Measurements from ENCODE around the gene GLTPD2. TPM values are rescaled to one million over a fixed set of nuclear protein-coding genes. Genes with fewer than 3 reads are reported as not detected.

GLTPD2 gene
- total RNA-seq, 3 donors from 2014 or later = not detected

DNA sequence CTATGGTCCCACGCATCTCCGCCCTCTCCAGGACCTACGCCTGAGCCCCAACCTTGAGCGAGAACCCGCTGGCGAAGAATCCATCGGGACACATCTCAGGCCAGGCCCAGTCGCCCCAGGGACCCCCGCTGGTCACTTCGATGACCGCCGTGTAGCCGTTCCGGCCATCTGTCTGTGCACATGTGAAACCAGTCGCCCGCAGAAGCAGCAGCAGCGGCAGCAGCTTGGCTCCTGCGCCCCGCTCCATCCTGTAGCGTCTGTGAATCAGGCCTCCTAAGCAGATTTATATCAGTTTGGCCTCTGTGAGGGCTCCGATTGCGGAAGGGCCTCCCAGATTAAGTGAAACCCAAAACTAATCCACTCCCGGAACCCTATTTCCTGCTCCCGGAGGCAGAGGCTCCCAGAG lies 2.7 kb upstream of the GLTPD2 start, which contains the start of gene VMO1:
Gene VMO1 (minus strand): TSS at position 259 of the 406 bp plus-strand sequence. CDS start 12 bp downstream, at position 247.
- Mint-ChIP-seq H3K4me3 (peak within 1 kb of the TSS; percentile 54), H3K36me3 (ENCODE audit: insufficient read depth) (no peaks in the 10 kb centered on the region), H3K9me3 (no peaks in the 10 kb centered on the region), H3K27me3 (ENCODE audit: low read depth) (peaks cover 59% of the 10 kb centered on the region), H3K4me1 (ENCODE audit: low read depth) (peaks cover 22% of the 10 kb centered on the region)
- ATAC-seq = no peak
- DNase-seq = no peak

DNA sequence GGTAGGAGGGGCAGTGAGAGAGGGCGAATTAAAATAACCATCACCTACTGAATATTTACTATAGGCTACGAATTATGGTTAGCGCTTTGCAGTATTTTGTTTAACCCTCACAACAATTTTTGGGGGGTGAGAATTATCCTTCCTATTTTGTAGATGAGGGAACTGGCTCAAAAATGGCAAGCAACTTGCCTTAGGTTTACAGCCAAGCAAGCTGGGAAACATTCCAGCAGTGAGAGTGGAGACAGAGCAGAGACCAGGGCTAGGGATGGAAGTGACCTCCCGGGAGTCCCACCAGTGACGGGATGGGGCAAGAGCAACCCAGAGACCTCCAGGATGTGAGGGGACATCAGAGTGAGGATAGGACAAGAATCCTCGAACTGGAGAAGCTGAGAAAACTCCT lies 2.2 kb upstream of the GLTPD2 start:
- H3K4me1 Mint-ChIP-seq (ENCODE audit: low read depth) = peaks cover 24% of the 10 kb centered on the region
- no peaks in the 10 kb centered on the region for H3K9me3 Mint-ChIP-seq
- no peak for DNase-seq
- peaks cover 57% of the 10 kb centered on the region for H3K27me3 Mint-ChIP-seq (ENCODE audit: low read depth)
- no peaks in the 10 kb centered on the region for H3K36me3 Mint-ChIP-seq (ENCODE audit: insufficient read depth)
- H3K4me3 Mint-ChIP-seq = peak overlapping the region; percentile 54
- no peak for ATAC-seq

DNA sequence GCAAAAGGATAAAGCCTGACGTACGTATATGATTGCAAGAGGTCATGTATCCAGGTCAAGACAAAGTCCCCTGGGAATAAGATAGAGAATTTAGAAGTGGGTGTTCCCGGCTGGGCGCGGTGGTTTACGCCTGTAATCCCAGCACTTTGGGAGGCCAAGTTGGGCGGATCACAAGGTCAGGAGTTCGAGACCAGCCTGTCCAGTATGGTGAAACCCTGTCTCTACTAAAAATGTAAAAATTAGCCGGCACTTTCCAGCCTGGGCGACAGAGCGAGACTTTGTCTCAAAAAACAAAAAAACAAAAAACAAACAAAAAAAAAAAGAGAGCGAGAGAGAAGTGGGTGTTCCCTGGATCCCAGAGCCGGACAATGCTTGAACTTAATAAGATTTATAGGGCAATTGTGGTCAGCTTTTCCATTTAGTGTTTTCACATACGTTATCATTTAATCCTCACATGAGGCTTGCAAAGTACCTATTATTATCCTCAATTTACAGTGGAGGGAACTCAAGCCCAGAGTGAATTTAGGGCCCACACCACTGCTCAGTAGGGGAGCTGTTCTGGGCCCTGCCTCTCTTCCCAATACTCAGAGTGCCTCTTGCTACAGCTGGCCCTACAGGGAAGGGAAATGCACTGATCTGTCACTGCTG lies 481 bp upstream of the GLTPD2 start:
- Mint-ChIP-seq H3K4me3 (peak overlapping the region; percentile 14), H3K27me3 (ENCODE audit: low read depth) (peaks cover 45% of the 10 kb centered on the region), H3K9me3 (no peaks in the 10 kb centered on the region), H3K36me3 (ENCODE audit: insufficient read depth) (no peaks in the 10 kb centered on the region), H3K4me1 (ENCODE audit: low read depth) (peaks cover 24% of the 10 kb centered on the region)
- ATAC-seq = no peak
- no peak for DNase-seq

DNA sequence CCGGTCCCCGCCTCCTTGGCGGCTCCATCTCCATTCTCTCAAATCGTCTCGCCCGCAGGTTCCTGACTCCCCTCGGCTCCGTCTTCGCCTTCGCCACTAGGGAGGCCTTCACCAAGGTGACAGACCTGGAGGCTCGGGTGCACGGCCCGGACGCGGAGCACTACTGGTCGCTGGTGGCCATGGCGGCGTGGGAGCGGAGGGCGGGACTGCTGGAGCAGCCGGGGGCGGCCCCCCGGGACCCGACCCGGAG lies 862 bp downstream of the GLTPD2 start:
- ATAC-seq (no peak), DNase-seq (no peak)
- Mint-ChIP-seq H3K9me3 (no peaks in the 10 kb centered on the region), H3K27me3 (ENCODE audit: low read depth) (peaks cover 34% of the 10 kb centered on the region), H3K36me3 (ENCODE audit: insufficient read depth) (no peaks in the 10 kb centered on the region), H3K4me3 (peak overlapping the region; percentile 75), H3K4me1 (ENCODE audit: low read depth) (peaks cover 23% of the 10 kb centered on the region)

DNA sequence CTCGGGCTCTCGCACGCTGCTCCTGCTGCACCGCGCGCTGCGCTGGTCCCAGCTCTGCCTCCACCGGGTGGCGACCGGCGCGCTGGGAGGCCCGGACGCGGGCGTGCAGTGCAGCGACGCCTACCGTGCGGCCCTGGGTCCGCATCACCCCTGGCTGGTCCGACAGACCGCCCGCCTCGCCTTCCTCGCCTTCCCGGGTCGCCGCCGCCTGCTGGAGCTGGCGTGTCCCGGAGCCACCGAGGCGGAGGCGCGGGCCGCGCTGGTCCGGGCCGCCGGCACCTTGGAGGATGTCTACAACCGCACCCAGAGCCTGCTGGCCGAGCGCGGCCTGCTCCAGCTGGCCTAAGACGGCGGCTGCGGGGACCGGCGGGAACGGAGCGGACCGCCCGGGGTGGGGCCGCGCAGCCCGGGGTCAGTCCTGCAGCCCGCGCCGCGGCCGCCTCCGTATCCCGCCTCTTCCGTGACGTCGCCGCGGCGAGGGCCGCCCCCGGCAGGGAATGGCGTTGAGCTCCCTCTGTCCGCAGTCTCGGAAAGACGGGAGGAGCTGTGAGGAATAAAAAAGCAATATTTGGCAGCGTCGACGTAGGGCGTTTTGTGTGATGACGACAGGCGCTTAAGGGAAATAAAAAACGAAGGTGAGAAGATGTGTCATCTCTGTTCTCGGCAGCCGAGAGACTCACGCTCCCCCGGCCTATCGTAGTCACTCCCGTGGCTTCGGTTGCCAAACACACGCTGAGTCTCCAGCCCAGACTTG lies 1.4 kb downstream of the GLTPD2 start:
- Mint-ChIP-seq H3K9me3 (no peaks in the 10 kb centered on the region), H3K36me3 (ENCODE audit: insufficient read depth) (no peaks in the 10 kb centered on the region), H3K4me3 (peak overlapping the region; percentile 88), H3K27me3 (ENCODE audit: low read depth) (peaks cover 30% of the 10 kb centered on the region), H3K4me1 (ENCODE audit: low read depth) (peaks cover 23% of the 10 kb centered on the region)
- ATAC-seq (peak; percentile 88 to 91), DNase-seq (peak; percentile 70)

DNA sequence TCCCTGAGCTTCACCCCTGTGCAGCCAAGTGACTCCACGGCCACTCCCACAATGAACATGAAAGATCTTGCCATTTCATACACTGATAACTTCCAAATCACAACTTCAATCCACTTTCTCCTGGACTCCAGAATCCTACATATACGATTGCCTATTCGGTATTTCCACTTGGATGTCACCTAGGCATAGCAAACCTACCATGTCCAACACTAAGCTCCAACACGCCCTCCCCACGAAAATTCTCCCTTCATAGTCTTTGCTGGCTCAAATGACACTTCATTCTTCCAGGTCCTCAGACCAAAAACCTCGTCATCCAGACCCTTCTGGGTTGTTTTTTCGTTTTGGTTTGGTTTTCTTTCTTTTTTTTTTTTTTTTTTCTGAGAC lies 1.9 kb downstream of the GLTPD2 start:
- peaks cover 25% of the 10 kb centered on the region for H3K27me3 Mint-ChIP-seq (ENCODE audit: low read depth)
- H3K4me3 Mint-ChIP-seq = peak overlapping the region; percentile 88
- ATAC-seq (no peak), DNase-seq (no peak)
- peaks cover 19% of the 10 kb centered on the region for H3K4me1 Mint-ChIP-seq (ENCODE audit: low read depth)
- H3K36me3 Mint-ChIP-seq (ENCODE audit: insufficient read depth) = no peaks in the 10 kb centered on the region
- H3K9me3 Mint-ChIP-seq = no peaks in the 10 kb centered on the region

DNA sequence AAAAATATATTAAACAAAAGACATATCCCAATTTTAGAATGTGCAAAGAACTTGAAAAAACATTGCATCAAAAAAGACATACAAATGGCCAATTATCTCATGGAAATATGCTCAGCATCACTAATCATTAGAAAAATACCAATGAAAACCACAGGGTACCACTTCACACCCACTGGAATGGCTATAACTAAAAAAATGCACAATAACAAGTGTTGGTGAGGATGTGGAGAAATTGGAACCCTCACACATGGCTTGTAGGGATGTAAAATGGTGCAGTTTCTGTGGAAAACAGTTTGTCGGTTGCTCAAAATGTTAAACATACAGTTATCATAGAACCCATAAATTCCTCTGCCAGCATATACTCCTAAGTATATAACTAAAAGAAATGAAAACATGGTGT lies 6.4 kb downstream of the GLTPD2 start:
- H3K36me3 Mint-ChIP-seq (ENCODE audit: insufficient read depth) = peaks cover 13% of the 10 kb centered on the region
- H3K27me3 Mint-ChIP-seq (ENCODE audit: low read depth) = peaks cover 2% of the 10 kb centered on the region
- H3K9me3 Mint-ChIP-seq = no peaks in the 10 kb centered on the region
- H3K4me3 Mint-ChIP-seq = no peak overlapping the region
- no peak for DNase-seq
- ATAC-seq = no peak
- peaks cover 19% of the 10 kb centered on the region for H3K4me1 Mint-ChIP-seq (ENCODE audit: low read depth)

DNA sequence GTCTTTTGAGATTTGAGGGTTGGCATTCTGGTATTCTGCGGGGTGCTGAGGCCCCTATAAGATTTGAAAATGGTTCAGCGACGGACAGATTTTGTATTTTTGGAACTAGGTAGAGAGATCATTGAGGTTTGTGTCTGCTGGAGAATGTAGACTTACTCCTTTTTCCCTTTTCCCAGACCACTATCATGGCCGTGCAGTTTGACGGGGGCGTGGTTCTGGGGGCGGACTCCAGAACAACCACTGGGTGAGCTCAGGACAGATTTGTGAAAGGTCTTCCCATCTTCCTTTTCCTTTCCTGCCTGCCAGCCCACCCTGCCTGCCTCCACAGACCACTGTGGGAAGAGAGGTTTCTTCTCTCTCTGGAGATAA lies 7.8 kb downstream of the GLTPD2 start:
- H3K27me3 Mint-ChIP-seq (ENCODE audit: low read depth) = peaks cover 2% of the 10 kb centered on the region
- ATAC-seq (peak; percentile 40 to 44), DNase-seq (no peak)
- H3K4me3 Mint-ChIP-seq = peak overlapping the region; percentile 100
- H3K4me1 Mint-ChIP-seq (ENCODE audit: low read depth) = peaks cover 9% of the 10 kb centered on the region
- peaks cover 13% of the 10 kb centered on the region for H3K36me3 Mint-ChIP-seq (ENCODE audit: insufficient read depth)
- no peaks in the 10 kb centered on the region for H3K9me3 Mint-ChIP-seq

DNA sequence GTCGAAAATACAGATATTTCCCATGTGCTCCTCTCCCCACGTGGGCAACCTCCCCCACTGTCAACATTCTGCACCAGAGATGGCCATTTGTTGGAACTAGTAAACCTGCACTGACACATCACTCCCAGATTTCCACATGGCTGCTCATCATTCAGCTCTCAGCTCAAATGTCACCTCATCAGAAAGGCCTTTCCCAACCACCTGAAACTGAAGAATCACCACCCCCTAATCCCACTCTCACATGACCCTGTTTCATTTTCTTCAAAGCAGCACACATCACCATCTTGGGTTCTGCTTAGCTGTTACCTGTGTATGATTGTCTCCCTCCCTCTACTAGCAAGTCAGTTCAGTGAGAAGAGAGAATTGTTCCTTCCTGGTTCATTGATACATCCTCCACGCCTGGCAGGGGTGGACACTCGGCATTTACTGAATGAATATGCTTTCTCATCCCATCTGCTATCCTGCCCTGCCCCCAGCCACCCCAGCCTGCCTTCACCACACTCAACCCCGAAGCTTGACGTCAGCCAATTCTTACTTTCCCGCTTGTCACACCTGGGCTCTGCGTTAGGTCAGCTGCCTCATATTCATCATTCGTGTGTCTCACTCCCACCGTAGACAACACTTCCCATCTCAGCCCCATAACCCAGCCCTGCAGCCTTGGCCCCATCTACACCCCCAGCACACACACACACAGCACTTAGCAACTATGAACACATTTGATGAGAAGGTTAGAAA lies 11.9 kb downstream of the GLTPD2 start:
- no peak for ATAC-seq
- no peaks in the 10 kb centered on the region for H3K27me3 Mint-ChIP-seq (ENCODE audit: low read depth)
- peaks cover 13% of the 10 kb centered on the region for H3K36me3 Mint-ChIP-seq (ENCODE audit: insufficient read depth)
- H3K9me3 Mint-ChIP-seq = no peaks in the 10 kb centered on the region
- peaks cover 9% of the 10 kb centered on the region for H3K4me1 Mint-ChIP-seq (ENCODE audit: low read depth)
- no peak overlapping the region for H3K4me3 Mint-ChIP-seq
- DNase-seq = no peak

DNA sequence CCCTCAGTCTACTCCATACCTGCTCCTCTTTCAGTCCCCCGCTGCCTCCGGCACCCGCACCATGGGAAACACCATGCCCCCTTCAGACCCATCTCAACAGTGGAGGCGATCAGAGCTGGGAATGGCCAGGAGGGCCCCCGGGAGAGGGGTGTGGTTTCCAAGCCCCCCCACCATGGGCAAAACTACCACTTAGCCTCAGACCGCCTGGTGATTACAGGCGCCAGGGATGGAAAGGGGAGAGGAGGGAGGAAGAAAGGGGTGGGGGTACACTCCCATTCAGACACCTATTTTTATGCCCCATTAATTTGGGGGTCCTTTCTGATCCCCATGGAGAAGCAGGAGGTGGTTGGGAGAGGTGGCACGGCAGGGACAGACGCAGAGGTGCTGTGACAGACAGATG lies 13.5 kb downstream of the GLTPD2 start, which contains the start of gene C17orf114:
Gene C17orf114 (minus strand): TSS at position 101 of the 400 bp plus-strand sequence.
- DNase-seq (no peak), ATAC-seq (no peak)
- Mint-ChIP-seq H3K9me3 (no peaks in the 10 kb centered on the region), H3K4me3 (no peak within 1 kb of the TSS), H3K36me3 (ENCODE audit: insufficient read depth) (peaks cover 10% of the 10 kb centered on the region), H3K27me3 (ENCODE audit: low read depth) (no peaks in the 10 kb centered on the region), H3K4me1 (ENCODE audit: low read depth) (peaks cover 5% of the 10 kb centered on the region)

DNA sequence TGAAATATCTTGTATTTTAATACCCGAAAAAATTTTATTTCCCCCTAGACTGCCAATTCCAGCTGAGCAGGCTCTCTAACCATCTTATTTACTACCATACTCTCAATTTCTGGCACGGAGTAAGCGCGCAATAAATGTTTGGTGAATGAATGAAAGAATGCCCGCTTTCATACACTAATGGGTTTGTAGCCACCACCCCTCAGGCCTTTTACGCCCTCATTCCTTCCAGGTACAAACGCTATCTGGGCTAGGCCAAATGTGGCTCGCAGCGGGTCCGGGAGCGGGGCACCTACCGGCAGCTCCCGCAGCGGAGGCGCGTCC lies 17.7 kb downstream of the GLTPD2 start:
- H3K36me3 Mint-ChIP-seq (ENCODE audit: insufficient read depth) = peaks cover 3% of the 10 kb centered on the region
- H3K4me1 Mint-ChIP-seq (ENCODE audit: low read depth) = peaks cover 12% of the 10 kb centered on the region
- no peaks in the 10 kb centered on the region for H3K27me3 Mint-ChIP-seq (ENCODE audit: low read depth)
- H3K4me3 Mint-ChIP-seq = peak overlapping the region; percentile 67
- DNase-seq (no peak), ATAC-seq (no peak)
- H3K9me3 Mint-ChIP-seq = no peaks in the 10 kb centered on the region

DNA sequence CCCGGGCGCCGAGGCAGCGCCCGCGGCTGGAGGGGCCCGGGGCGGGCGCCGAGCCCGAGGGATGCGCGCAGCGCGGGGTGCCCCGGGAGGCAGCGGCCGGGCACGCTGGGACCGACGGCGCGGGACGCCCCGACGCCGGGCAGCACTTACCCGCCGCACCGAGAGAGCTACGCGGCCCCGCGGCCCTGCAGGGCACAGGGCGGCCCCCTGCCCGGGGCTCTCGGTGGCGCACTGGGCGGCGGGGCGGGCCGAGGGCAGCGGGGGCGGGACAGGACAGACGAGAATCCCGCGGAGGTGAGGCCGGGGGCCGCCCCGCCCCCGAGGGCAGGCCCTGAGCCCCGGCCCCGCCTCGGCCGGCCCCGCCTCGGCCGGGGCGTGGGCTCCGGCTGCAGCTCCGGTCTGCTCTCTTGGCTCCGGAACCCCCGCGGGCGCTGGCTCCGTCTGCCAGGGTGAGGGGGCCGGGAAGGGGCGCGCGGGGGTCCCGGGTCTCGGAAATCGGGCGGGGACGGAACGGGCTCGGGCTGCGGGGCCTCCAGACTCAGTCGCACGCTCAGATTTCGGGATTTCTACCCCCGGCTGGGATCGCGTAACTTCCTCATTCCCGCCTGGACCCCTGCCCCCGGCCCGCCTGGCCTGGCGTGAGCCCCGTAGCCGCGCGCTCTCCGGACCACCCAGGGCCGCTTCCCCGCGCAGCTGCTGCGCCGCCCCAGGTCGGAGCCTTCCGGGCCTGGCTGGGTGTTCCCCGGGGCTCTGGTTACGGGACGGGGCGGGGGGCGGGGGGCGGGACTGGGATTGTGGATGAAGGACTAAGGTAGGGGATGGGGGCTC lies 18.2 kb downstream of the GLTPD2 start, which contains the start of gene PLD2:
Gene PLD2 (plus strand): TSS at position 376 of the 828 bp plus-strand sequence. CDS start 621 bp downstream, outside the sequence.
- peak within 1 kb of the TSS; percentile 78 for H3K4me3 Mint-ChIP-seq
- ATAC-seq = peak; percentile 97 to 98
- peaks cover 12% of the 10 kb centered on the region for H3K4me1 Mint-ChIP-seq (ENCODE audit: low read depth)
- peak; percentile 80 for DNase-seq
- H3K27me3 Mint-ChIP-seq (ENCODE audit: low read depth) = no peaks in the 10 kb centered on the region
- H3K9me3 Mint-ChIP-seq = no peaks in the 10 kb centered on the region
- peaks cover 3% of the 10 kb centered on the region for H3K36me3 Mint-ChIP-seq (ENCODE audit: insufficient read depth)

DNA sequence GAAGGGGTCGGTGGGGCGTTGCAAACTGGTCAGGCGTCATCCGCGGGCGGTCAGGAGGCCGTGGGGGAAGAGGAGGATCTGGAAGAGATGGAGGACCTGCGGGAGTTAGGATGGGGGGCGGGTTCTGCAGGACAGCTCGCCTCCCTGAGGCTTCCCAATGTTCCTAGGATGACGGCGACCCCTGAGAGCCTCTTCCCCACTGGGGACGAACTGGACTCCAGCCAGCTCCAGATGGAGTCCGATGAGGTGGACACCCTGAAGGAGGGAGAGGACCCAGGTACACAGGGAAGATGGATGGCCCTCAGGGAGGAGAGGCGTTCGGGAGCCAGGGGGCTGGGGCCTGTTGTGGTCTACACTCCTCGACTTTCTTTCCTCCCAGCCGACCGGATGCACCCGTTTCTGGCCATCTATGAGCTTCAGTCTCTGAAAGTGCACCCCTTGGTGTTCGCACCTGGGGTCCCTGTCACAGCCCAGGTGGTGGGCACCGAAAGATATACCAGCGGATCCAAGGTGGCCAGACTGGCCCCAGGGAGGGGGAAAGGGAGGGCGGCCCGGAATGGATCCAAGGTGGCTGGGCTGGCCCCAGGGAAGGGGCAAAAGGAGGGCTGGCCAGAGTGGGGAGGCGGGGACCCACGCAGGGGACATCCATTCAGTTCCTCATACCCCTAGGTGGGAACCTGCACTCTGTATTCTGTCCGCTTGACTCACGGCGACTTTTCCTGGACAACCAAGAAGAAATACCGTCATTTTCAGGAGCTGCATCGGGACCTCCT lies 19.0 kb downstream of the GLTPD2 start:
- Mint-ChIP-seq H3K27me3 (ENCODE audit: low read depth) (no peaks in the 10 kb centered on the region), H3K36me3 (ENCODE audit: insufficient read depth) (peaks cover 3% of the 10 kb centered on the region), H3K9me3 (no peaks in the 10 kb centered on the region), H3K4me1 (ENCODE audit: low read depth) (peaks cover 12% of the 10 kb centered on the region), H3K4me3 (peak overlapping the region; percentile 78)
- DNase-seq = no peak
- ATAC-seq = no peak

Data from activated T-cell treated with anti-CD3 and anti-CD28 coated beads, Interleukin-2, amount 50 U/mL, for 4 hours (primary cell).